Daoy (cell line): ENCODE results near the gene MYL6B. TPM values are rescaled to one million over a fixed set of nuclear protein-coding genes. Genes with fewer than 3 reads are reported as not detected.

ENCODE experiments used
- DNase-seq: peaks from one replicate; pipeline ENCODE4 v3.0.0-alpha.2; 2015; ENCODE audit warnings: low read depth
- total RNA-seq: library from RNA; depleted of rRNA; stranded (reverse); fragments of >200 nt; shearing (Covaris generic); gene quantifications from 2 replicates; pipeline ENCODE4 v1.2.3, GENCODE V29; 2014

MYL6B gene
- total RNA-seq, 1 experiment from 2014 or later, result 156 TPM

DNA sequence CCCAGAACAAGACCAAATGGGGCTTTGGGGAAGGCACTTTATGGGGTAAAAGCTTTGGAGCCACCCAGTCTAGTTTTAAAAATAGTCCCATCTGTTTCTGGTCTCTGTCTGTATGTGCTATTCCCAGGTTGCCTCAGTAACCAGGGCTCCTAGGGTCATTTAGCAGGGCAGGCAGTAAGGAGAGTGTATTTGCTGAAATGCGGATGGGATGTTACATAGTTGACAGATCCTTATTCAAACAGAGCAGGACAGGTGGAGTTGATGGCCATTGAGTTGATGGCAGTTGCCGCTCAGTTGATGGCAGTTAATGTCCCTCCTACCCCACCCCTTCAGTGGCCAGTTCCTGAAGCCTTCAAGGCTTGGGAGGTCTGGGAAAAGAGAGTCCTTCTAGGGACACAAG is 29.8 kb upstream of the MYL6B start:
- no peak for DNase-seq

- no peak for DNase-seq
These were observed 28.3 kb upstream of the MYL6B start for GRCh38 chr12:56124133-56124532.

DNA sequence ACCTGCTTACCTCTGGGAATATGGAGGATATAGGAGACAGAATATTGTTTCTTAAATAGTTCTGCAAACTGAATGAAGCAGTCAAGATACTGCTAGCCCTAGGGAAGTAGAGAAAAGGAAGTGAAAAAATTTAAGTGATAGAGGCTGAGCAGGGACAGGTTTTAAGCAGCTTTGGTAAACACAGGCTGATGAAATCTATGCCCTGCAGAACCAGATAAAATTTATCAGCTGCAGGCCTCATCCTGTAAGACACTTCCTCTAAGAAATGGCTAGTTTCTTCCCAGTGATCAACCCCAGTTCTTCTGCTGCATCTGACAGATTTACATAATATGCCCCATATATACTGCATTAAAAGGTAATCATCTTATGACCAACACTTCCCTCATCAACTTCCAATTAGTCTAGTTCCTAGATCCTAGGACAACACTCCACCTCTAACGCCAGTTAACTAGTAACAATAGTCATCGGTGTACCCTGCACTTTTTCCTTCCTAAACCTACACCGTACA is 25.6 kb upstream of the MYL6B start:
- no peak for DNase-seq

DNA sequence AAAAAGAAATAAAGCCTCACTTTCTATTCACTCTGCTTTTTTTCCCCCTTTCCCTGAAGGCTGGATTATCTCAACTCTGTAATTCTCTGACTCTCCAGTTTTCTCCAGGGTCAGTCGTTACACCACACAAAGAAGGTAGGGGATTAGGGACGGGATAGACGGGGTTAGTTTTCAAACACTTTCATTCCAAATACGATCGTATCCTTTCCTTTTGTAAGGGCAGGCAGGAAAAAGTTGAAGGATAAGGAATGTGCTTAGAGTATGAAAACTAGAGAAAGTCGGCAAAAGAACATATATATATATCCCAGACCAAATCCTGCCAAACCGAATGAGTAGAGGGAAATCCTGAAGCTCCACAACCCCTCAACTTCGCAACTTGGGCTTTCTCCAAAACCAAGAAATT is 24.9 kb upstream of the MYL6B start:
- DNase-seq, result no peak

DNA sequence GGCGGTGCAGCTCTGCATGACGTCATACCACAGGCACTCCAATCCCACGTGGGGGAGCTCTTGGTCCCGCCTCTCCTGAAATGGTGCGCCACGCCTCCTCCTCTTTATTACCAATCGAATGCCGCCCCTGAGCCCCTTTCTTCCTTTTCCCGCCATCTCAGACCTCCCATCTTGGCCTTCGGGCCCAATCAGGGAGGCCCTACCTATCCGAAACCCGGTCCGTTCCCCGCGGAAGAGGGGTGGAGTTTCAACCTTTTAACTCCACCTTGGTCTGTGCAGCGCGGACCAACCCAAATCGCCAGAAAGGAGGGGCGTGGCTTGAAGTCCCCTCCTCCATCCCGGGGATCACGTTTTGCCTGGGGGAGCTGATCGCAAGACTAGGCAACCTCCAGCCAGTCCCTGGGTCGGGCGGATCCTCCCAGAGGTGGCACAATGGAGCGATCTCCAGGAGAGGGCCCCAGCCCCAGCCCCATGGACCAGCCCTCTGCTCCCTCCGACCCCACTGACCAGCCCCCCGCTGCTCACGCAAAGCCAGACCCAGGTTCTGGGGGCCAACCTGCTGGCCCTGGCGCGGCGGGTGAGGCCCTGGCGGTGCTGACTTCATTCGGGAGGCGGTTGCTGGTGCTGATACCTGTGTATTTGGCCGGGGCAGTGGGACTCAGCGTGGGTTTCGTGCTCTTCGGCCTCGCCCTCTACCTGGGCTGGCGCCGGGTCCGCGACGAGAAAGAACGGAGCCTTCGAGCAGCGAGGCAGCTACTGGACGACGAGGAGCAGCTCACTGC is 24.3 kb upstream of the MYL6B start, which contains the start of gene ESYT1:
Gene ESYT1, plus strand, starts transcription at position 380 of the 782 bp plus-strand sequence. Its CDS starts 53 bp downstream, at position 433.
- DNase-seq, result peak; percentile 99

DNA sequence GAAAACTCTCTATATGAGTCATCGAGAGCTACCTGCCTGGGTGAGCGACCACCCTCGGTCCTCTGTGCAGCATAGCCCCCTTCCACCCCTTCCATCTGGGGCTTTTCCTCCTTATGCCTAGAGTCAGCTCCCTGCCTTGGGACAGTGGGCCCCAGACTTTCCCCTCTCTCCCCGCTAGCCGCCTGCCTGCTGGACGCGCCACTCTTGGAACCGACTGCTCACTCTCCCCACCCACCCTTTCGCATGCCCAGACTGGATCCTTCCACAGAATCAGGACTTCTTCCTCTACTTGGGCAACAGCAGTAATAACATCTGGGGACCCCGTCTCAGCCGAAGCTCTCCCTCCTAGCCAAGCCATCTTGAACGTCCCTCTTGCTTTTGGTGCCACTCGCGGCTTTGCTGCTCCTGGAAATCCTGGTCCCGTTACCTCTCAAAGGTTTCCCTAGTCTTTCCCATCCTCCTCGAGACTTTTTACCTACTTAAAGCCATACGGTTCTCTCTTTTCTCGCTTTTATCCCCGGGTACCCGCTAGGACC is 23.6 kb upstream of the MYL6B start:
- DNase-seq, result peak; percentile 60

- DNase-seq, result peak; percentile 84
These were observed 23.0 kb upstream of the MYL6B start for GRCh38 chr12:56129206-56129941.

DNA sequence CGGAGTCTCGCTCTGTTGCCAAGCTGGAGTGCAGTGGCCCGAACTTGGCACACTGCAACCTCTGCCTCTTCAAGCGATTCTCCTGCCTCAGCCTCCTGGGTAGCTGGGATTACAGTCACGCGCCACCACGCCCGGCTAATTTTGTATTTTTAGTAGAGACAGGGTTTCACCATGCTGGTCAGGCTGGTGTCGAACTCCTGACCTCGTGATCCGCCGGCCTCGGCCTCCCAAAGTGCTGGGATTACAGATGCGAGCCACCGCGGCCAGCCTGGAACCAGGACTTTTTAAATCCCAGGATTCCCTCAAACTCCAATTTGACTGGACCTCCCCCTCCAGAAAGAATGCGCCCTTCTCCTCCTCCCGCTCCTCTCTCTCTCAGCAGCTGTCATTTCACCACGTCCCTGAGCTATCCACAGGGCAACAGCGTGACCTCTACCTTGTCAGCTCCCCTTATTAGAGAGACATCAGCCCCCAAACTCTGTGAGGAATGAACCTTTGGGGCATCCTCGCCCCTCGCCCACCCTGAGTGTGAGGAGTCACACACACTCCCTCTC is 22.4 kb upstream of the MYL6B start:
- DNase-seq, result no peak

DNA sequence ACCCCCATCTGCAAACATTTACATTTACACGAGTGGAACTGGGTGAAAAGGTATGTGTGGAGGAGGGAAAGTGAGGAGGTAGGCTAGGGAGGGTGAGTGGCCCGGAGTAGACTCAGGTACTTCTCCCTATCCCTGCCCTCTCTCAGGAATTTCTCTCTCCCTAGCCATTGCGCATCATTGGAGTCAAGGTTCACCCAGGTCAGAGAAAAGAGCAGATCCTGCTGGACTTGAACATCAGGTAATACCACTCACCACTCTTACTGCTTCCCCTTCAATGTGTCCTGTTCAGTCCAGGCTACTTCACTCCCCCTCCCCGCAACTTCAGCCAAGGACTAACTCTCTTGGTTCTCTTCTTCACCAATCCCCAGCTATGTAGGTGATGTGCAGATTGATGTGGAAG is 21.5 kb upstream of the MYL6B start:
- DNase-seq, result no peak

DNA sequence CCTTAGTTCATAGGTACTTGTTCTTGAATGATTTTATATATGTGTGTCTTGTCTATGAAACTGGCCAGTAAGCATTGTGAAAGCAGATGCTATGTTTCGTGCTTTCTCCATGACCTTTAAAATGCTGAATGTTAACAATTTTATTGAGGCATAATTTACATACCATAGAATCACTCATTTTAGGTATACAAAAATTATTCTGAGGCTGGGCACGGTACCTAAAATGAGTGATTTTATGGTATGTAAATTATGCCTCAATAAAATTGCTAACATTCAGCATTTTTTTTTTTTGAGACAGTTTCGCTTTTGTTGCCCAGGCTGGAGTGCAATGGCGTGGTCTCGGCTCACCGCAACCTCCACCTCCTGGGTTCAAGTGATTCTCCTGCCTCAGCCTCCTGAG is 17.5 kb upstream of the MYL6B start:
- DNase-seq, result no peak

DNA sequence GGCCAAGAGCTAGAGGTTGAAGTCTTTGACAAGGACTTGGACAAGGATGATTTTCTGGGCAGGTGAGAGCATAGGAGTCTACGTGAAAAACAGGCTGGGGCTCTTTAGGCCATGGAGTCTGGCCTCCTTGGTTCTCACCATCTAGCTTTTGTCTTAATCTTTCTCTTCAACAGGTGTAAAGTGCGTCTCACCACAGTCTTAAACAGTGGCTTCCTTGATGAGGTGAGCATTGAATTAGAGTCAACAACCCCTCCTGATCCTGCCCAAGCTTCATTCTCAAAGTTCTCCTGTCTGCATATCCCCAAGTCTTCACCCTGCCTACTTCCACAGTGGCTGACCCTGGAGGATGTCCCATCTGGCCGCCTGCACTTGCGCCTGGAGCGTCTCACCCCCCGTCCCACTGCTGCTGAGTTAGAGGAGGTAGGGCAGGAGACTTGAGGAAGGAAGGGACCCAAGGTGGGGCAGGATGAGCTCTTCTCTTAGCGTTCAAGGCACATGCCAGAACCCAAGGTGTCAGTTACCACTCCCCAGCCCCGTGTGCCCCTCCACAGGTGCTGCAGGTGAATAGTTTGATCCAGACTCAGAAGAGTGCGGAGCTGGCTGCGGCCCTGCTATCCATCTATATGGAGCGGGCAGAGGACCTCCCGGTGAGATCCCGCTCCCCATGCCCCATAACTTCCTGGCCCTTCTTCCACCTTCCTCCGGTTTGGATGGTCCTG is 14.4 kb upstream of the MYL6B start:
- no peak for DNase-seq

DNA sequence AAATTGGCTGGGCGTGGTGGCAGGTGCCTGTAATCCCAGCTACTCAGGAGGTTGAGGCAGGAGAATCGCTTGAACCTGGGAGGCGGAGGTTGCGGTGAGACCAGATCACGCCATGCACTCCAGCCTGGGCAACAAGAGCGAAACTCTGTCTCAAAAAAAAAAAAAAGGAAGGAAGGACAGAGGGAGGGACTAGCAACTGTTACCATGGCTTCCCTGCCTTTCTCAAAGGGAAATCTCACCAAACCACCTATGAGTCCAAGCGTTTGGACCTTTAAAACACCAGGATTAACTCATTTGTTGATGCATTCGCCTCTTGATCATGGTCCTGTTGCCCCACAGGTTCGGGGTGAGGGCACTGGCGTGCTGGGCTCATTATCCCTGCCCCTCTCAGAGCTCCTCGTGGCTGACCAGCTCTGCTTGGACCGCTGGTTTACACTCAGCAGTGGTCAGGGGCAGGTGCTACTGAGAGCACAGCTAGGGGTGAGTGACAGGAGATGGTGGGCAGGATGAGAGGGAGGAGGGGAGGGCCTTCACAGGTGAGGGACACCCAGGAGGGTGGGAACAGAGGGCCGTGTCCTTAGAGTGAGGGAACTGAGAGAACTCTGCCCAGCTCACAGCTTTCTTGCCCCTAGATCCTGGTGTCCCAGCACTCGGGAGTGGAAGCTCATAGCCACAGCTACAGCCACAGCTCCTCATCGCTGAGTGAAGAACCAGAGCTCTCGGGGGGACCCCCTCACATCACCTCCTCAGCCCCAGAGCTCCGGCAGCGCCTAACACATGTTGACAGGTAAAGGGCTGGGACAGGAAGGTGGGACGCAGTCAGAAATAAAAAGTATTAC is 10.2 kb upstream of the MYL6B start:
- DNase-seq, result no peak

DNA sequence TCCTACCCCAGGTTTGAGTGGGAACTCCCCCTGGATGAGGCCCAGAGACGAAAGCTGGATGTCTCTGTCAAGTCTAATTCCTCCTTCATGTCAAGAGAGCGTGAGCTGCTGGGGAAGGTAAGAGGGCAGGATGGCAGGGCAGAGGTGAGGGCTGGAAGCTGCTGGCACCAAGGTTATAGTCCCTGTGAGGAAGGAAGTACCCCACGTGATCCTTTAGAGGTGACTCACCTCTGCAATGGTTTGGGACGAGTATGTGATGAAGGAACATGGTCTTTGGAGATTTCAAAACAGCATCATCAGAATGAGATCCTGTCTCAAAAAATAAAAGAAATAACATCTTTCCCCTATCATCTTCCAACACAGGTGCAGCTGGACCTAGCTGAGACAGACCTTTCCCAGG is 9.2 kb upstream of the MYL6B start:
- no peak for DNase-seq

DNA sequence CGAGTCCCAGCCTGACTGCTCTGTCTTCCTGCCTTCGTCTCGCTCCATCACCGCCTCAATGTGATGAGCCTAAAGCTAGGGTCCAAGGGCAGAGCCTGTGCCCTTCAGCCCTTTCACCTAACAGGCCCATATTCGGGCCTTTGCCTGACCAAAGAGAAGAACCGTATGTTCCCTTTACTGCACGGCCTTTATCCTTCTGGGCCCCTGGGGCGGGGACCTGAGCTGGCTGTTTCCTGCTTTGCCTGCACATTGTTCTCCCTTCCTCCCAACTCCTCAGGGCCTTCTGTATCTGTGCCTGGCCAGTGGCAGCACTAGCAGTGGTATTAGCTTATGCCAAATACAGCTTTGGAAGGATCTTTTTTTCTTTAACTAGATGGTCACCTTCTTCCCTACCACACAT is 8.5 kb upstream of the MYL6B start:
- no peak for DNase-seq

DNA sequence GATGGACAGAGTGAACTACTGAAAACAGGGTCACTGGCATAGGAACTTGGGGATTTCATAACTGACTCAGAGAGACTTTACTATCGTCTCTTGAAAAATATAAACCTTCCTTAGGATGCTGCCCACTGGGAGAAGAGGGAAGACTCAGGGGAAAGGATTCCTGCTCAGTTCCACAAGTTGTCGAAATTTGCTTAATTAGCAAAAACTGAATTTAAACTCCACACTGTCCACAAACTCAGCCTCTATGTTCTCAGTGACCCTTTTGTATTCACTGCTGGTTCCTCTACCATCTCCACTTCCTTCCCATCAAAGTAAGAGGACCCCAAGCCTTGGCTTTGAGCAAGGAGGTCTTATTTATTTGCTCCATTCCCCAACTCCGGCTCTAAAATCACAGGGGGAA is 7.2 kb upstream of the MYL6B start:
- DNase-seq, result no peak

DNA sequence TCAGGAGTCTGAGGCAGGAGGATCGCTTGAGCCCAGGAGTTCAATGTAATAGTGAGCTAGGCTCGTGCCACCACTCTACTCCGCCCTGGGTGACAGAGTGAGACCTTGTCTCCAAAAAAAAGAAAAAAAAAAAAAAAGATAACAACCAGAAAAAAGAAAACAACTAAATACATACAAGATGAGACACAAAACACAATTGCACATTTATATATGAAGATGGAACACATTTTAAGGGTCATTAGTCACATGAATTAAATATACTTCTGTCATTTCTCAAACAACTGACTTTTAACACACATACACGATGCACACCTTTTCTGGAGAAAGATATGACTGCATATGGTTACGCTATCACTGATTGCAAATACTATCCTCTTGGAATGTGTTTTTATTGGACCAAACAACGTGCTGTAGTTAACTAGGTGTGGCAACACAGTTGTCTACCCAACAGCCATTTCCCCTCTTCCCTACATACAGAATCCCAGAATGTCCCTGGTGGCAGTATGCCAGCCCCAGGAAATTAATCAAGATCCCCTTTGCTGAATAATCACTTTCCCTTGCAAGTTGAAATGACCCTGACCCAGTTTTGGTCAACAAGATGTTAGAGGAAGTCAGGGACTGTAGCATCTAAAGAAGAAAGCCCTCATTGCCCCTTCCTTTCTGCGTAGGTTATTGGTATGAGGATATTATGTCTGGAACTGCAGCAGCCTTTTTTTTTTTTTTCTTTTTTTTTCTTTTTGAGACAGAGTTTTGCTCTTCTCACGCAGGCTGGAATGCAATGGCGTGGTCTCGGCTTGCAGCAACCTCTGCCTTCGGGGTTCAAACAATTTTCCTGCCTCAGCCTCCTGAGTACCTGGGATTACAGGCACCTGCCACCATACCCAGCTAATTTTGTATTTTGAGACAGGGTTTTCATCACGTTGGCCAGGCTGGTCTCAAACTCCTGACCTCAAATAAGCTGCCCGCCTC is 5.6 kb upstream of the MYL6B start:
- DNase-seq, result peak; percentile 35

GRCh38 chr12:56150563-56150962 is 1.8 kb upstream of the MYL6B start:
- no peak for DNase-seq

GRCh38 chr12:56151672-56152131 is 685 bp upstream of the MYL6B start:
- peak; percentile 17 for DNase-seq
